ENCODE data around the gene RPS3.
A peak's percentile ranks its signal among the peaks of the same experiment; 100 is the strongest.
"Not testable (repeated sequence)": the region's sequence is repeated elsewhere in the genome, so short reads cannot be mapped to it uniquely, and the experiment has no call there.

RPS3 gene

GRCh38 chr11:75413146-75413545 is 13.8 kb downstream of the RPS3 start:
- H3K36me3 ChIP-seq (ENCODE audit: control insufficient read depth, insufficient read depth, low read length): peaks cover 22% of the 10 kb centered on the region
- WGBS, 2 experiments: 93 to 94% methylated on average over 9 of the region's 10 CpGs
- not testable (repeated sequence) for H3K4me1 ChIP-seq (ENCODE audit: control insufficient read depth, insufficient read depth, low read length); H3K27me3 ChIP-seq (ENCODE audit: control insufficient read depth, insufficient read depth, low read length, poor library complexity, severe bottlenecking); H3K4me3 ChIP-seq (ENCODE audit: insufficient read depth, low read depth, low read length); H3K27ac ChIP-seq (ENCODE audit: insufficient read depth, low read depth, low read length, poor library complexity, severe bottlenecking); H3K9me3 ChIP-seq (ENCODE audit: control insufficient read depth, low read length)

- Histone ChIP-seq H3K4me1 (ENCODE audit: control insufficient read depth, insufficient read depth, low read length) (no peaks in the 10 kb centered on the region), H3K4me3 (ENCODE audit: insufficient read depth, low read depth, low read length) (no peak overlapping the region), H3K27me3 (ENCODE audit: control insufficient read depth, insufficient read depth, low read length, poor library complexity, severe bottlenecking) (no peaks in the 10 kb centered on the region), H3K27ac (ENCODE audit: insufficient read depth, low read depth, low read length, poor library complexity, severe bottlenecking) (no peak overlapping the region), H3K9me3 (ENCODE audit: control insufficient read depth, low read length) (no peaks in the 10 kb centered on the region), H3K36me3 (ENCODE audit: control insufficient read depth, insufficient read depth, low read length) (peaks cover 21% of the 10 kb centered on the region)
- 89 to 97% methylated on average over 2 of the region's 2 CpGs for WGBS, 2 experiments
These were observed 14.5 kb downstream of the RPS3 start for GRCh38 chr11:75413864-75414263.

- no peaks in the 10 kb centered on the region for H3K27me3 ChIP-seq (ENCODE audit: control insufficient read depth, insufficient read depth, low read length, poor library complexity, severe bottlenecking)
- no peaks in the 10 kb centered on the region for H3K9me3 ChIP-seq (ENCODE audit: control insufficient read depth, low read length)
- H3K4me1 ChIP-seq (ENCODE audit: control insufficient read depth, insufficient read depth, low read length): peaks cover 15% of the 10 kb centered on the region
- peaks cover 6% of the 10 kb centered on the region for H3K36me3 ChIP-seq (ENCODE audit: control insufficient read depth, insufficient read depth, low read length)
- peak overlapping the region; percentile 36 for H3K27ac ChIP-seq (ENCODE audit: insufficient read depth, low read depth, low read length, poor library complexity, severe bottlenecking)
- WGBS, 2 experiments: 93% methylated on average over 14 of the region's 14 CpGs
- H3K4me3 ChIP-seq (ENCODE audit: insufficient read depth, low read depth, low read length): no peak overlapping the region
These were observed 21.1 kb downstream of the RPS3 start for GRCh38 chr11:75420224-75421034.

GRCh38 chr11:75421035-75421602 is 21.8 kb downstream of the RPS3 start:
- WGBS, 2 experiments: 89 to 90% methylated on average over 11 of the region's 11 CpGs
- H3K27ac ChIP-seq (ENCODE audit: insufficient read depth, low read depth, low read length, poor library complexity, severe bottlenecking): peak overlapping the region; percentile 69
- H3K4me3 ChIP-seq (ENCODE audit: insufficient read depth, low read depth, low read length): no peak overlapping the region

GRCh38 chr11:75421902-75422247 is 22.6 kb downstream of the RPS3 start:
- Histone ChIP-seq H3K9me3 (ENCODE audit: control insufficient read depth, low read length) (no peaks in the 10 kb centered on the region), H3K27me3 (ENCODE audit: control insufficient read depth, insufficient read depth, low read length, poor library complexity, severe bottlenecking) (no peaks in the 10 kb centered on the region), H3K27ac (ENCODE audit: insufficient read depth, low read depth, low read length, poor library complexity, severe bottlenecking) (no peak overlapping the region), H3K36me3 (ENCODE audit: control insufficient read depth, insufficient read depth, low read length) (peaks cover 6% of the 10 kb centered on the region), H3K4me1 (ENCODE audit: control insufficient read depth, insufficient read depth, low read length) (peaks cover 15% of the 10 kb centered on the region), H3K4me3 (ENCODE audit: insufficient read depth, low read depth, low read length) (no peak overlapping the region)
- WGBS, 2 experiments: 95 to 97% methylated on average over 2 of the region's 2 CpGs

More at GRCh38 chr11:75421035-75421602, 21.8 kb downstream of the RPS3 start:
- H3K27me3 ChIP-seq (ENCODE audit: control insufficient read depth, insufficient read depth, low read length, poor library complexity, severe bottlenecking): no peaks in the 10 kb centered on the region
- no peaks in the 10 kb centered on the region for H3K9me3 ChIP-seq (ENCODE audit: control insufficient read depth, low read length)
- peaks cover 15% of the 10 kb centered on the region for H3K4me1 ChIP-seq (ENCODE audit: control insufficient read depth, insufficient read depth, low read length)
- peaks cover 6% of the 10 kb centered on the region for H3K36me3 ChIP-seq (ENCODE audit: control insufficient read depth, insufficient read depth, low read length)

GRCh38 chr11:75422248-75423231 is 23.2 kb downstream of the RPS3 start:
- WGBS, 2 experiments: 95 to 97% methylated on average over 15 of the region's 15 CpGs
- no peak overlapping the region for H3K27ac ChIP-seq (ENCODE audit: insufficient read depth, low read depth, low read length, poor library complexity, severe bottlenecking)
- no peak overlapping the region for H3K4me3 ChIP-seq (ENCODE audit: insufficient read depth, low read depth, low read length)

GRCh38 chr11:75423721-75424120 is 24.4 kb downstream of the RPS3 start:
- WGBS, 2 experiments: 92 to 93% methylated on average over 9 of the region's 9 CpGs
- H3K27ac ChIP-seq (ENCODE audit: insufficient read depth, low read depth, low read length, poor library complexity, severe bottlenecking): peak overlapping the region; percentile 44

More at GRCh38 chr11:75422248-75423231, 23.2 kb downstream of the RPS3 start:
- Histone ChIP-seq H3K36me3 (ENCODE audit: control insufficient read depth, insufficient read depth, low read length) (peaks cover 6% of the 10 kb centered on the region), H3K27me3 (ENCODE audit: control insufficient read depth, insufficient read depth, low read length, poor library complexity, severe bottlenecking) (peaks cover 1% of the 10 kb centered on the region), H3K9me3 (ENCODE audit: control insufficient read depth, low read length) (no peaks in the 10 kb centered on the region), H3K4me1 (ENCODE audit: control insufficient read depth, insufficient read depth, low read length) (peaks cover 15% of the 10 kb centered on the region)

GRCh38 chr11:75424396-75424795 is 25.1 kb downstream of the RPS3 start:
- Histone ChIP-seq H3K9me3 (ENCODE audit: control insufficient read depth, low read length) (no peaks in the 10 kb centered on the region), H3K27me3 (ENCODE audit: control insufficient read depth, insufficient read depth, low read length, poor library complexity, severe bottlenecking) (peaks cover 20% of the 10 kb centered on the region), H3K27ac (ENCODE audit: insufficient read depth, low read depth, low read length, poor library complexity, severe bottlenecking) (peak overlapping the region; percentile 44), H3K4me1 (ENCODE audit: control insufficient read depth, insufficient read depth, low read length) (peaks cover 15% of the 10 kb centered on the region), H3K36me3 (ENCODE audit: control insufficient read depth, insufficient read depth, low read length) (peaks cover 6% of the 10 kb centered on the region), H3K4me3 (ENCODE audit: insufficient read depth, low read depth, low read length) (no peak overlapping the region)
- WGBS, 2 experiments: 56 to 65% methylated on average over 1 of the region's 1 CpG

More at GRCh38 chr11:75423721-75424120, 24.4 kb downstream of the RPS3 start:
- Histone ChIP-seq H3K4me1 (ENCODE audit: control insufficient read depth, insufficient read depth, low read length) (peaks cover 15% of the 10 kb centered on the region), H3K4me3 (ENCODE audit: insufficient read depth, low read depth, low read length) (no peak overlapping the region), H3K9me3 (ENCODE audit: control insufficient read depth, low read length) (no peaks in the 10 kb centered on the region), H3K36me3 (ENCODE audit: control insufficient read depth, insufficient read depth, low read length) (peaks cover 6% of the 10 kb centered on the region), H3K27me3 (ENCODE audit: control insufficient read depth, insufficient read depth, low read length, poor library complexity, severe bottlenecking) (peaks cover 13% of the 10 kb centered on the region)

GRCh38 chr11:75425422-75425821 is 26.1 kb downstream of the RPS3 start:
- H3K9me3 ChIP-seq (ENCODE audit: control insufficient read depth, low read length): no peaks in the 10 kb centered on the region
- peaks cover 6% of the 10 kb centered on the region for H3K36me3 ChIP-seq (ENCODE audit: control insufficient read depth, insufficient read depth, low read length)
- WGBS, 2 experiments: 87% methylated on average over 29 of the region's 29 CpGs
- H3K4me3 ChIP-seq (ENCODE audit: insufficient read depth, low read depth, low read length): no peak overlapping the region
- peaks cover 30% of the 10 kb centered on the region for H3K27me3 ChIP-seq (ENCODE audit: control insufficient read depth, insufficient read depth, low read length, poor library complexity, severe bottlenecking)
- peaks cover 12% of the 10 kb centered on the region for H3K4me1 ChIP-seq (ENCODE audit: control insufficient read depth, insufficient read depth, low read length)
- no peak overlapping the region for H3K27ac ChIP-seq (ENCODE audit: insufficient read depth, low read depth, low read length, poor library complexity, severe bottlenecking)

GRCh38 chr11:75426720-75427086 is 27.4 kb downstream of the RPS3 start:
- Histone ChIP-seq H3K36me3 (ENCODE audit: control insufficient read depth, insufficient read depth, low read length) (peaks cover 6% of the 10 kb centered on the region), H3K4me1 (ENCODE audit: control insufficient read depth, insufficient read depth, low read length) (peaks cover 10% of the 10 kb centered on the region), H3K27me3 (ENCODE audit: control insufficient read depth, insufficient read depth, low read length, poor library complexity, severe bottlenecking) (peaks cover 43% of the 10 kb centered on the region), H3K4me3 (ENCODE audit: insufficient read depth, low read depth, low read length) (no peak overlapping the region), H3K9me3 (ENCODE audit: control insufficient read depth, low read length) (no peaks in the 10 kb centered on the region), H3K27ac (ENCODE audit: insufficient read depth, low read depth, low read length, poor library complexity, severe bottlenecking) (no peak overlapping the region)
- 94 to 97% methylated on average over 5 of the region's 5 CpGs for WGBS, 2 experiments

Data from ectodermal cell (in vitro differentiated cells).